Astrocyte of the spinal cord (primary cell): Measurements from ENCODE around the gene RFNG.

Experiments used
- DNase-seq: peaks from one replicate; pipeline ENCODE4 v3.0.0; 2011; ENCODE audit warnings: low read depth, low spot score
- H3K4me3 ChIP-seq: 2 replicates; pipeline ENCODE4 v1.5.1; 2011; ENCODE audit warnings: low read depth, mild to moderate bottlenecking, low read length, moderate library complexity
- in situ Hi-C: cut with HindIII; loops from 2 replicates; pipeline ENCODE4 v1.10.0; 2017; ENCODE audit warnings: low sequenced_read_pairs
- TF ChIP-seq, protein P1 (sequence below): IDR thresholded peaks from 2 replicates; pipeline ENCODE4 v1.5.1; 2012; ENCODE audit warnings: low read depth, mild to moderate bottlenecking, low read length, inconsistent platforms

The RFNG gene

DNA sequence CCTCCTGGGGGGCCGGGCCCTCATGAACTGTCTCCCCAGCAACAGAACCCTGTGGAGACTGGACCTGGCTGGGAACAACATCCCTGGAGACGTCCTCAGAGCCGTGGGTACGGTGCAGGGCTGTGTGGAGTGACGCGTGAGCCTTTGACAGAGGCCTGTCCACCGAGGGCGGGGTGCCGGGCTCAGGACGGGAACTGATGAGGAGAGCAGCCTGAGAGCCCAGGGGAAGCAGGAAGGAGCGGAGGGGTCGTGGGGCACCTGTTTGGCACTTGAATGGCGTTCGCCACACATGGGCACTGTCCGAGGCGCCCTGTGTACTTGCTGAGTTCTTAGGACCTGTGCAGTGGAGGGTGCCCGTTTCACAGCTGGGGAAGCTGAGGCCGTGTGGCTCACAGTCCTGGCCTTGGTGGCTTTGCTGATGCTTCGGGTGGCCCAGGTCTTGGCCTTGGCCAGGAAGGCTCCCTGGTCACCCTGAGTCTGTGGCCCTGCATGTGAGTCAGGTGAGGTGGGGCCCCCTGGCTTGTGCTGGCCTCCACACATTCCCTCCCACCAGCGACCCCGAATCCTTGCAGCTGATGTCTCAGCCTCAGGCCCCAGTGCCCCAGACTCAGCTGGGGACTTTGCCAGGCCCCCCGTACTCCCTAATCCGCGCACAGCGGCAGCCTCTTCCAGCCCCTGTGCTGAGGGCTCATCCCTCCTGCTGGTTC is 26.1 kb downstream of the RFNG start:
- no peak for DNase-seq
- in situ Hi-C loops: no loop called here
- TF ChIP-seq, protein P1, sequence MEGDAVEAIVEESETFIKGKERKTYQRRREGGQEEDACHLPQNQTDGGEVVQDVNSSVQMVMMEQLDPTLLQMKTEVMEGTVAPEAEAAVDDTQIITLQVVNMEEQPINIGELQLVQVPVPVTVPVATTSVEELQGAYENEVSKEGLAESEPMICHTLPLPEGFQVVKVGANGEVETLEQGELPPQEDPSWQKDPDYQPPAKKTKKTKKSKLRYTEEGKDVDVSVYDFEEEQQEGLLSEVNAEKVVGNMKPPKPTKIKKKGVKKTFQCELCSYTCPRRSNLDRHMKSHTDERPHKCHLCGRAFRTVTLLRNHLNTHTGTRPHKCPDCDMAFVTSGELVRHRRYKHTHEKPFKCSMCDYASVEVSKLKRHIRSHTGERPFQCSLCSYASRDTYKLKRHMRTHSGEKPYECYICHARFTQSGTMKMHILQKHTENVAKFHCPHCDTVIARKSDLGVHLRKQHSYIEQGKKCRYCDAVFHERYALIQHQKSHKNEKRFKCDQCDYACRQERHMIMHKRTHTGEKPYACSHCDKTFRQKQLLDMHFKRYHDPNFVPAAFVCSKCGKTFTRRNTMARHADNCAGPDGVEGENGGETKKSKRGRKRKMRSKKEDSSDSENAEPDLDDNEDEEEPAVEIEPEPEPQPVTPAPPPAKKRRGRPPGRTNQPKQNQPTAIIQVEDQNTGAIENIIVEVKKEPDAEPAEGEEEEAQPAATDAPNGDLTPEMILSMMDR: no peak
- no peak overlapping the region for H3K4me3 ChIP-seq

DNA sequence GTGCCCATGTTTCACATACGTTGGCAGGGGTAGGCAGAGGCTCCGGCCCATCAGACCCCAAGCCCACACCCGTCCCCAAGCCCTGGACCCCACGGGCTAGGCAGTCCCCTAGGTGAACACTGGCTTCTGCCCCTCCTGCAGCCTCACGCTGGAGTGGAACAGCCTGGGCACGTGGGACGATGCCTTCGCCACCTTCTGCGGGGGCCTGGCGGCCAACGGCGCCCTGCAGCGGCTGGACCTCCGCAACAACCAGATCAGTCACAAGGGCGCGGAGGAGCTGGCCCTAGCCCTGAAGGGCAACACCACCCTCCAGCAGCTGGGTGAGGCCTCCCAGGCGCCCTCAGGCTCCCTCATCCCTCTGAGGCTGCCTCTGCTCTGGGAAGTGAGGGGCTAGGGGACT is 26.8 kb downstream of the RFNG start:
- TF ChIP-seq, protein P1: no peak
- DNase-seq: no peak
- H3K4me3 ChIP-seq: no peak overlapping the region
- in situ Hi-C loops: no loop called here

DNA sequence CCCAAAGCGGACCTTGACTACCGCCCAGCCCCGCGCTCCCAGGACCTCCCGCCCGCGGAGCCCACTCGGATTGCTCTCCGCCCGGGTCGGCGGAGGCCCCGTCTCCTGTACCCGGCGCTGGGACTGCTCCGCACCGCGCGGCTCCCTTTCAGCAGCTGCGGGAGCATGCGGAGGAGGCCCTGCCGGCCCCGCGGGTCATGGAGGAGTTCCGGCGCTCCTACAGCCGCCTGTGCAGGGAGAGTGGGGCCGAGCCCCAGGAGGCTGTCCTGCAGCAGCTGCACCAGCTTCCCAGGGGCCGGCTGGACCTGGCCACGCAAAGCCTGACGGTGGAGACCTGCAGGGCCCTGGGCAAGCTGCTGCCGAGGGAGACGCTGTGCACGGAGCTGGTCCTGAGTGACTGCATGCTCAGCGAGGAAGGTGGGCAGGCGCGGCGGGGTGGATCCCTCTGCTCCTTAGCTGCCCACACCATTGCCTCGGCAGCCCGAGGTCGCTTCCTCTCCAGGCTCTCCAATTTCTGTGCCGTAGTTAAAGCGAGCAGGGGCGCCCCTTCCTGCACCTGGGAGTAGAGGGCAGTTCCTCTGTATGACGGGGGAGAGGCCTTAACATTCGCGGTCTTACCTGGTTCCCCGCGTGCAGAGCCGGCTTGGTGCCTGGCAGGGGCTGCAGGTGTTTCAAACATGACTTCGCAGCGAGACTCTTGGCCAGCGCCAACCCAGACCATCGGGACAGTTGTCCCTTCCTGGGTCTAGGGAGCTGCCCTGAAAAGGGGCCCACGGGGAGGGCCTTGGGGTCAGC is 28.0 kb downstream of the RFNG start:
- in situ Hi-C loops: no loop called here
- TF ChIP-seq, protein P1: no peak
- no peak for DNase-seq
- peak overlapping the region; percentile 59 for H3K4me3 ChIP-seq

DNA sequence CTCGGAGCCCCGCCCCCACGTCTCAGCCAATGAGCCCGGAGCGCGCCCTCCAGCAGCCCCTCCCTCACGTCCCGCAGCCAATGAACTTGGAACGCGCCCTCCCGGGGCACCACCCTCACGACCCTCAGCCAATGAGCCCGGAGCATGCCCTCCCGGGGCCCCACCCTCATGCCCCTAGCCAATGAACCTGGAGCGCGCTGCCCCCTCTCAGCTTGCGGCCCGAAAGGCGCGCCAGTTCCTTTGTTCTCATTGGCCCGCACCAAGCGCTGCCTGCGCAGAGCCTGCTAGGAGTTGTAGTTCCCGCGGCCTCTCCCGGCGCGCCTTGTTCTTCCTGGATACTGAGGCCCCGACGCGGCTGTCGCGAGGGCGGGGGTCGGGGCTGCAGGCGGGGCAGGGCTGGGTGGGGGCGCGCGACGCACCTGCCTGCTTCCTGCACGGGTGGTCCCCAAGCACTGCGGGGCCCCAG is 28.6 kb downstream of the RFNG start, which contains the start of gene LRRC45:
TSS of gene LRRC45 (plus strand) at position 325 of the 466 bp plus-strand sequence. CDS start 339 bp downstream, outside the sequence.
- H3K4me3 ChIP-seq: peak within 1 kb of the TSS; percentile 70
- DNase-seq: peak; percentile 100
- in situ Hi-C loops: no loop called here
- TF ChIP-seq, protein P1: no peak

DNA sequence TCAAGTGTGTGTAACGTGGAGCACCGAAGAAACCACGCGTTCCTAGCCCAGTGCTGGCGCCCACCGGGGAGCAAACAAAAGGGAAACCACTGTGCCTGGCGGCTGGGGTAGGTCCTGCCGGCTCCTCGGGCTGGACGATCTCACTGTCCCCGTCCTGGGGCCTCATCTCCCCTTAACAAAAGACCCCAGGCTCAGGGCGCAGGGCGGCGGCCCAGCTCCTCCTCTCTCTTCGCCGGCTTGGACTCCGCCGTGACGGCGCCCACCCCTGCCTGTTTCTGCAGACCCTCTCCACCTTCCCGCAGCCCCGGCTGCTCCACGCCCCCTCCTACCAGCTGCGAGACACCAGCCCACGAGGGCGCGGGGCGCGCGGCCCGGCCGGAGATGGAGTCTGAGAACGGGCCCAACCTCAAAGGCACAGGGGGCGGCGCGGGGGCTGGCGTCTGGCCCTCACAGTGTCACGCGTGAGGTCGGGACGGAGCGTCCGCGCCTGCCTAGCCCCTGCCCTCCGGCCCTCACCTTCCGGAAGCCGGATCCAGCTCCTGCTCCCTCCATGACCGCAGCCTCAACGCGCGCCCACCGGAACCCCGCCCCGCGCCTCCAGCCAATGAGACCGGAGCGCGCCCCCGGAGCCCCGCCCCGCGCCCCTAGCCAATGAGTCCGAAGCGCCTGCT is 29.2 kb downstream of the RFNG start, which contains the start of gene CENPX:
TSS of gene CENPX (minus strand) at position 569 of the 671 bp plus-strand sequence. CDS start at position 552, 17 bp downstream.
- in situ Hi-C loops: no loop called here
- peak within 1 kb of the TSS; percentile 70 for H3K4me3 ChIP-seq
- no peak for DNase-seq
- TF ChIP-seq, protein P1: no peak

DNA sequence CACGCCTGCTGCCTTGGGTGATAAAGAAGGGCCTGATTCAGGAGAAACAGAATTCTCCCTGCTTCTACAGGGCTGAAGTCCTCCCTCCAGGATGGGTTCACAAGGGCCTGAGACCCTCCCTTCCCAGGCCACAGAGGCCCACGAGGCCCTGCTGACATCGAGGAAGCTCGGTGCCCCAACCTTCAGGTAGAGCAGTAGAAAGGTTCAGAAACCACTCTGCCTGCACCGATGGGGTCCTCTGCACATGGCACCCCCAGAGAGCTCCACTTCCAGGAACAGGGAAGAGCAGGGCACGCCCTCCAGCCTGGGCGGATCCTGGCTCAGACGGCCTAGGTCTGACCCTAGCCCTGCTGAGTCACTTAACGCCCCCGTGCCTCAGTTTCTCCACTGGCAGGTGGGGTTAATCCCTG is 29.7 kb downstream of the RFNG start:
- in situ Hi-C loops: no loop called here

More for the DNA sequence above, 29.7 kb downstream of the RFNG start:
- H3K4me3 ChIP-seq: peak overlapping the region; percentile 70
- TF ChIP-seq, protein P1: no peak
- DNase-seq: no peak
